GM12878 (cell line): ENCODE measurements around the gene FXYD6.
"Not testable (repeated sequence)": the region's sequence is repeated elsewhere in the genome, so short reads cannot be mapped to it uniquely, and the experiment has no call there.

Experiments used
- BRCA1 ChIP-seq: IDR thresholded peaks from 2 replicates; pipeline ENCODE4 v1.6.1; 2011; ENCODE audit warnings: low read depth, low read length, improper control_type of control experiment
- CHD1 ChIP-seq: IDR thresholded peaks from 2 replicates; pipeline ENCODE4 v1.6.1; 2012; ENCODE audit warnings: low read depth, low read length, improper control_type of control experiment
- ELK1 ChIP-seq: IDR thresholded peaks from 2 replicates; pipeline ENCODE4 v1.6.1; 2012; ENCODE audit warnings: low read depth, low read length, improper control_type of control experiment
- MAX ChIP-seq: IDR thresholded peaks from 2 replicates; pipeline ENCODE4 v1.6.1; 2012; ENCODE audit warnings: low read depth, low read length, improper control_type of control experiment
- RCOR1 ChIP-seq: conservative IDR thresholded peaks from 2 replicates; pipeline ENCODE4 v1.6.1; 2012; ENCODE audit warnings: low read depth, low read length, improper control_type of control experiment
- ZBTB40 ChIP-seq: fragments of 450-650 bp; IDR thresholded peaks from 2 replicates; pipeline ENCODE4 v1.6.1; 2016; ENCODE audit warnings: mild to moderate bottlenecking, moderate library complexity, borderline replicate concordance

GRCh38 chr11:117810056-117810451, 66.4 kb downstream of the FXYD6 start:
- not testable (repeated sequence) for TF ChIP-seq MAX, CHD1, RCOR1, BRCA1, ZBTB40, ELK1
